HCT116 (cell line): ENCODE measurements around the gene TGFBR1. TPM values are rescaled to one million over a fixed set of nuclear protein-coding genes. Genes with fewer than 3 reads are reported as not detected.

ENCODE experiments used
- ATAC-seq: fragments of 200-7000 bp; cut with Tn5 transposase; 2 replicates; pipeline ENCODE4 v1.9.1; 2020; ENCODE audit warnings: mild to moderate bottlenecking, moderate library complexity
- BruUV-seq: library from RNA; stranded (reverse); fragments of 400-500 nt; replicated peaks from 2 replicates; lab custom pipeline; 2021; lab: Mats Ljungman, UMichigan
- CTCF ChIA-PET: fragments of 300-600 bp; sonication (Branson Sonifier 250); formaldehyde crosslinking; loops from one replicate; lab custom pipeline; 2021; ENCODE audit warnings: antibody characterized with exemption; lab: Charles Lee
- POLR2A ChIA-PET: fragments of 300-600, 350-600 bp; sonication (Branson Sonifier 250); formaldehyde crosslinking; loops from one replicate; lab custom pipeline; 2021; ENCODE audit warnings: antibody characterized with exemption; lab: Charles Lee
- RAD21 ChIA-PET, 2 experiments: fragments of 300-600 bp; sonication (Branson Sonifier 250); formaldehyde crosslinking; loops; one replicate each; lab custom pipeline; 2023; ENCODE audit warnings: low total read pairs in 2 of 2; ENCODE audit not compliant: uncharacterized antibody in 2 of 2, unreplicated experiment in 2 of 2, low non-redundant PET in 1 of 2; lab: Charles Lee
- DNase-seq: peaks from one replicate; pipeline ENCODE4 v3.0.0-alpha.2; 2010; ENCODE audit warnings: low read depth, low spot score
- H2AFZ ChIP-seq: fragments of 200-600 bp; shearing (Covaris generic), sonication (generic); 2 replicates; pipeline ENCODE4 v1.6.1; 2017; ENCODE audit warnings: low read depth, mixed run types, mixed read lengths, antibody characterized with exemption, low read length; ENCODE audit not compliant: poor library complexity, severe bottlenecking
- H3K27ac ChIP-seq: 2 replicates; pipeline ENCODE4 v1.5.1; 2012; ENCODE audit warnings: low read depth, low read length
- H3K27me3 ChIP-seq: fragments of 200-600 bp; sonication (generic); 2 replicates; pipeline ENCODE4 v1.6.1; 2016; ENCODE audit warnings: mixed run types, low read length, mixed read lengths; ENCODE audit not compliant: insufficient read depth
- H3K36me3 ChIP-seq, 2 experiments: fragments of 200-500 bp in 1 of 2; fragments of 200-600 bp in 1 of 2; sonication (Bioruptor generic) in 1 of 2; sonication (generic) in 1 of 2; 2 replicates each; pipeline versions ENCODE4 v1.5.1 to v1.6.1; 2014 to 2016; ENCODE audit warnings: low read length in 2 of 2, inconsistent platforms in 1 of 2, mixed read lengths in 1 of 2, mixed run types in 1 of 2; ENCODE audit not compliant: insufficient read depth in 2 of 2, control insufficient read depth in 1 of 2
- H3K4me1 ChIP-seq, 2 experiments: fragments of 200-600 bp in 1 of 2; sonication (generic) in 1 of 2; 2 replicates each; pipeline versions ENCODE4 v1.5.1 to v1.6.1; 2012 to 2017; ENCODE audit warnings: low read length in 2 of 2, inconsistent platforms in 1 of 2, mild to moderate bottlenecking in 1 of 2, mixed read lengths in 1 of 2, mixed run types in 1 of 2, moderate library complexity in 1 of 2; ENCODE audit not compliant: insufficient read depth in 2 of 2, control insufficient read depth in 1 of 2
- H3K4me2 ChIP-seq: fragments of 200-600 bp; sonication (generic); 2 replicates; pipeline ENCODE4 v1.6.1; 2017; ENCODE audit warnings: mixed run types, low read length, mixed read lengths
- H3K4me3 ChIP-seq, 2 experiments: fragments of 200-600 bp in 1 of 2; sonication (generic) in 1 of 2; replicated peaks in 1 of 2; 2 replicates each; pipeline ENCODE4 v1.5.1; 2011 to 2016; ENCODE audit warnings: low read length in 2 of 2, control low read depth in 1 of 2, low read depth in 1 of 2, mild to moderate bottlenecking in 1 of 2, mixed read lengths in 1 of 2, mixed run types in 1 of 2
- H3K79me2 ChIP-seq: fragments of 200-600 bp; sonication (generic); 2 replicates; pipeline ENCODE4 v1.6.1; 2017; ENCODE audit warnings: mild to moderate bottlenecking, mixed run types, low read length, moderate library complexity, mixed read lengths; ENCODE audit not compliant: insufficient read depth
- H3K9ac ChIP-seq: fragments of 200-600 bp; sonication (generic); 2 replicates; pipeline ENCODE4 v1.6.1; 2016; ENCODE audit warnings: low read length, mixed read lengths
- H3K9me2 ChIP-seq: fragments of 200-600 bp; sonication (generic), shearing (Covaris generic); 2 replicates; pipeline ENCODE4 v1.6.1; 2017; ENCODE audit warnings: mixed run types, mild to moderate bottlenecking, moderate library complexity; ENCODE audit not compliant: insufficient read depth
- H3K9me3 ChIP-seq, 2 experiments: fragments of 200-500 bp in 1 of 2; fragments of 200-600 bp in 1 of 2; sonication (Bioruptor generic) in 1 of 2; sonication (generic) in 1 of 2; 2 replicates each; pipeline ENCODE4 v1.6.1; 2014 to 2017; ENCODE audit warnings: low read length in 2 of 2, mixed read lengths in 2 of 2, inconsistent platforms in 1 of 2, low read depth in 1 of 2, mild to moderate bottlenecking in 1 of 2, mixed run types in 1 of 2, moderate library complexity in 1 of 2; ENCODE audit not compliant: control insufficient read depth in 1 of 2, insufficient read depth in 1 of 2
- H4K20me1 ChIP-seq: fragments of 200-600 bp; sonication (generic), shearing (Covaris generic); 2 replicates; pipeline ENCODE4 v1.6.1; 2017; ENCODE audit warnings: mixed run types, mild to moderate bottlenecking, moderate library complexity; ENCODE audit not compliant: insufficient read depth
- EZH2 ChIP-seq: fragments of 200-600 bp; sonication (generic); IDR thresholded peaks from 2 replicates; pipeline ENCODE4 v1.6.1; 2017; ENCODE audit warnings: antibody characterized with exemption, mixed run types
- FOSL1 ChIP-seq: IDR thresholded peaks from 2 replicates; pipeline ENCODE4 v1.6.1; 2012; ENCODE audit warnings: low read depth
- SIN3A ChIP-seq: IDR thresholded peaks from 2 replicates; pipeline ENCODE4 v1.6.1; 2012; ENCODE audit warnings: low read depth
- SRF ChIP-seq: IDR thresholded peaks from 2 replicates; pipeline ENCODE4 v1.6.1; 2012; ENCODE audit warnings: low read depth
- intact Hi-C: fragments of 100-400 bp; cut with micrococcal nuclease; formaldehyde crosslinking; loops from 2 replicates; pipeline ENCODE4 v1.10.0; 2022
- total RNA-seq: library from RNA; stranded (reverse); gene quantifications from one replicate; pipeline ENCODE4 v1.2.1, GENCODE V29; 2021; ENCODE audit not compliant: unreplicated experiment
- TF ChIP-seq, protein P1 (sequence below): IDR thresholded peaks from 2 replicates; pipeline ENCODE4 v1.6.1; 2011; ENCODE audit warnings: mild to moderate bottlenecking, low read length, moderate library complexity; ENCODE audit not compliant: insufficient replicate concordance; ENCODE audit errors: extremely low read depth

TGFBR1 gene
- total RNA-seq, 1 experiment from 2014 or later = 26.6 TPM

DNA sequence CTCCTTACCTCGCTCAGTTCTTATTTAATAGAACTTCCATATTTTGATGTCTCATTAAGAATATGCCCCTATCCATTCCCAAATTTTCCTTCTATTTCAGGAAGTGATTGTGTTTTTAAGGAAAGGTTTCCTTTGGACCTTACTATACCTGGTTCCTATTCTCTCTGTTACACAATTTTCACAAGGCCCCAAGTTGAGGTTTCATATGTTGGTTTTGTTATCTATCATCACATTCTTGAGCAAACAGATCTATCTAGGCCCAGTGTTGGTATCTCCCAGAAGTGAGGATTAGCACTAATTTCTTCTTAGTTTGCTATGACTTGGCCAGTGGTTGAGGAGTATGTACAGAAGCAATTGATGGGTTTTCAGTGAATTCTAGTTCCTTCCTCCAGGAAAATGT lies 75.3 kb downstream of the TGFBR1 start:
- H4K20me1 ChIP-seq = no peaks in the 10 kb centered on the region
- H3K4me2 ChIP-seq = no peak overlapping the region
- no peaks in the 10 kb centered on the region for H3K79me2 ChIP-seq
- CTCF ChIA-PET = no interaction called here
- no peak overlapping the region for H3K27ac ChIP-seq
- no peaks in the 10 kb centered on the region for H3K27me3 ChIP-seq
- TF ChIP-seq, protein P1, sequence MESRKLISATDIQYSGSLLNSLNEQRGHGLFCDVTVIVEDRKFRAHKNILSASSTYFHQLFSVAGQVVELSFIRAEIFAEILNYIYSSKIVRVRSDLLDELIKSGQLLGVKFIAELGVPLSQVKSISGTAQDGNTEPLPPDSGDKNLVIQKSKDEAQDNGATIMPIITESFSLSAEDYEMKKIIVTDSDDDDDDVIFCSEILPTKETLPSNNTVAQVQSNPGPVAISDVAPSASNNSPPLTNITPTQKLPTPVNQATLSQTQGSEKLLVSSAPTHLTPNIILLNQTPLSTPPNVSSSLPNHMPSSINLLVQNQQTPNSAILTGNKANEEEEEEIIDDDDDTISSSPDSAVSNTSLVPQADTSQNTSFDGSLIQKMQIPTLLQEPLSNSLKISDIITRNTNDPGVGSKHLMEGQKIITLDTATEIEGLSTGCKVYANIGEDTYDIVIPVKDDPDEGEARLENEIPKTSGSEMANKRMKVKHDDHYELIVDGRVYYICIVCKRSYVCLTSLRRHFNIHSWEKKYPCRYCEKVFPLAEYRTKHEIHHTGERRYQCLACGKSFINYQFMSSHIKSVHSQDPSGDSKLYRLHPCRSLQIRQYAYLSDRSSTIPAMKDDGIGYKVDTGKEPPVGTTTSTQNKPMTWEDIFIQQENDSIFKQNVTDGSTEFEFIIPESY = no peak
- no peaks in the 10 kb centered on the region for H3K36me3 ChIP-seq
- ATAC-seq (no peak), DNase-seq (no peak)
- BruUV-seq = no TSS peak
- no peaks in the 10 kb centered on the region for H3K9me3 ChIP-seq
- intact Hi-C loops = loop anchor here (10.0 kb wide), 3 partner anchors 625 to 1045 kb away; no protein-coding TSS in a partner anchor
- H2AFZ ChIP-seq = no peak overlapping the region
- no peaks in the 10 kb centered on the region for H3K9me2 ChIP-seq
- RAD21 ChIA-PET = no interaction called here
- peaks cover 0 to 4% of the 10 kb centered on the region in 2 experiments; a peak in 1 of 4 replicates for H3K4me1 ChIP-seq
- no peak overlapping the region for H3K4me3 ChIP-seq
- POLR2A ChIA-PET = no interaction called here
- no peak overlapping the region for H3K9ac ChIP-seq

DNA sequence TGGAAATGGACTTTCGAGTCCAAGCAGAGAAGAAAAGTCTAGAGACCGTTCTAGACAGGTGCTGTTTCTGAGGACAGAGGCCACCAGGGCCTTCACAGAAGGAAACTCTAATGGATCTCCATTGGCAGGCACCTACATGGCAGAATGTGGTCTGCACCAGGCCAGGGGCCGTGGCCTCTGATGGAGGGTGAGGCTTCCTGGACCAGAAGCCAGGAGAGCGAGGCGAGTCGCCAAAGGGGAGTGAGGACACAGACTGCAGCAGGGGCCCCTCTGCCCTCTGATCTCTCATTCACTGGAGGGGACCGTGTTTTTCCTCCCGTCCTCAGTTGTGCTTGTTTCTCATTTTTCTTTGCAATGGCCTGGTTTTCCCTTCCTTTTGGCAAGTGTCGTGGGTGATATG lies 75.7 kb downstream of the TGFBR1 start:
- Histone ChIP-seq H3K27me3 (no peaks in the 10 kb centered on the region), H3K4me3 (no peak overlapping the region), H4K20me1 (no peaks in the 10 kb centered on the region), H3K36me3 (no peaks in the 10 kb centered on the region), H3K4me1 (peaks cover 0 to 4% of the 10 kb centered on the region in 2 experiments; a peak in 1 of 4 replicates), H3K9ac (no peak overlapping the region), H3K79me2 (no peaks in the 10 kb centered on the region), H3K27ac (no peak overlapping the region), H3K9me3 (no peaks in the 10 kb centered on the region), H3K9me2 (no peaks in the 10 kb centered on the region), H3K4me2 (no peak overlapping the region), H2AFZ (no peak overlapping the region)
- ChIA-PET POLR2A (no interaction called here), CTCF (no interaction called here), RAD21 (no interaction called here)
- DNase-seq (no peak), ATAC-seq (no peak)
- intact Hi-C loops = loop anchor here (10.0 kb wide), 3 partner anchors 624 to 1044 kb away; no protein-coding TSS in a partner anchor
- no TSS peak for BruUV-seq
- TF ChIP-seq SRF (no peak), EZH2 (no peak), FOSL1 (no peak), SIN3A (no peak)
